ENCODE data around the gene SMYD5.

GRCh38 chr2:73228631-73229030 is 14.6 kb downstream of the SMYD5 start:
- TF ChIP-seq, protein P1, sequence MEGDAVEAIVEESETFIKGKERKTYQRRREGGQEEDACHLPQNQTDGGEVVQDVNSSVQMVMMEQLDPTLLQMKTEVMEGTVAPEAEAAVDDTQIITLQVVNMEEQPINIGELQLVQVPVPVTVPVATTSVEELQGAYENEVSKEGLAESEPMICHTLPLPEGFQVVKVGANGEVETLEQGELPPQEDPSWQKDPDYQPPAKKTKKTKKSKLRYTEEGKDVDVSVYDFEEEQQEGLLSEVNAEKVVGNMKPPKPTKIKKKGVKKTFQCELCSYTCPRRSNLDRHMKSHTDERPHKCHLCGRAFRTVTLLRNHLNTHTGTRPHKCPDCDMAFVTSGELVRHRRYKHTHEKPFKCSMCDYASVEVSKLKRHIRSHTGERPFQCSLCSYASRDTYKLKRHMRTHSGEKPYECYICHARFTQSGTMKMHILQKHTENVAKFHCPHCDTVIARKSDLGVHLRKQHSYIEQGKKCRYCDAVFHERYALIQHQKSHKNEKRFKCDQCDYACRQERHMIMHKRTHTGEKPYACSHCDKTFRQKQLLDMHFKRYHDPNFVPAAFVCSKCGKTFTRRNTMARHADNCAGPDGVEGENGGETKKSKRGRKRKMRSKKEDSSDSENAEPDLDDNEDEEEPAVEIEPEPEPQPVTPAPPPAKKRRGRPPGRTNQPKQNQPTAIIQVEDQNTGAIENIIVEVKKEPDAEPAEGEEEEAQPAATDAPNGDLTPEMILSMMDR (IDR thresholded peaks at IDR 0.05): no peak
- no peak for TF ChIP-seq POLR2AphosphoS5 (IDR thresholded peaks at IDR 0.05)
